B cell (primary cell): ENCODE measurements around the gene EDNRA. TPM values are rescaled to one million over a fixed set of nuclear protein-coding genes. Genes with fewer than 3 reads are reported as not detected.

Source experiments
- ATAC-seq: fragments of 200-7000 bp; cut with Tn5 transposase; one replicate; pipeline ENCODE4 v1.10.0; 2021; ENCODE audit warnings: low read depth, mild to moderate bottlenecking, moderate number of reproducible peaks, moderate library complexity
- CTCF ChIA-PET: fragments of 350-600 bp; sonication (Branson Sonifier 250); formaldehyde crosslinking; loops from one replicate; lab custom pipeline; 2021; ENCODE audit warnings: antibody characterized with exemption, inconsistent platforms; lab: Charles Lee
- POLR2A ChIA-PET: fragments of 350-600 bp; sonication (Branson Sonifier 250); formaldehyde crosslinking; loops from one replicate; lab custom pipeline; 2021; ENCODE audit warnings: antibody characterized with exemption; lab: Charles Lee
- DNase-seq: peaks from one replicate; pipeline ENCODE4 v3.0.0; 2013
- H2AFZ ChIP-seq: 2 replicates; pipeline ENCODE4 v1.6.1; 2012; ENCODE audit warnings: mild to moderate bottlenecking, low read depth, low read length; ENCODE audit not compliant: insufficient read depth, poor library complexity, severe bottlenecking
- H3K27ac ChIP-seq, 2 donors: 1 replicate in 1 of 2; 2 replicates in 1 of 2; pipeline ENCODE4 v1.5.1; 2012 to 2013; ENCODE audit warnings: low read length in 2 of 2, mild to moderate bottlenecking in 2 of 2, moderate library complexity in 1 of 2
- H3K27me3 ChIP-seq, 4 experiments: fragments of 200-600 bp in 1 of 4; sonication (generic) in 1 of 4; replicated peaks in 1 of 4; 1 replicate in 2 of 4; 2 replicates in 2 of 4; pipeline versions ENCODE4 v1.6.1 to v1.7.0; 2013 to 2016; ENCODE audit warnings: low read length in 3 of 4, mild to moderate bottlenecking in 2 of 4, mixed read lengths in 1 of 4, moderate library complexity in 1 of 4; ENCODE audit not compliant: insufficient read depth in 4 of 4, control insufficient read depth in 3 of 4; ENCODE audit errors: control extremely low read depth in 1 of 4
- H3K36me3 ChIP-seq, 2 experiments: replicated peaks in 1 of 2; 1 replicate in 1 of 2; 2 replicates in 1 of 2; pipeline versions ENCODE4 v1.6.1 to v1.7.1; 2013; ENCODE audit warnings: low read length in 1 of 2; ENCODE audit not compliant: insufficient read depth in 2 of 2, control insufficient read depth in 1 of 2; ENCODE audit errors: control extremely low read depth in 1 of 2, extremely low read depth in 1 of 2
- H3K4me1 ChIP-seq, 2 donors: fragments of 200-600 bp in 1 of 2; sonication (generic) in 1 of 2; 1 replicate in 1 of 2; 2 replicates in 1 of 2; pipeline versions ENCODE4 v1.5.1 to v1.6.1; 2013 to 2017; ENCODE audit warnings: low read length in 2 of 2; ENCODE audit not compliant: control insufficient read depth in 2 of 2, insufficient read depth in 2 of 2
- H3K4me2 ChIP-seq: replicated peaks from 2 replicates; pipeline ENCODE3; 2012; ENCODE audit warnings: mild to moderate bottlenecking, low read depth, low read length; ENCODE audit not compliant: poor library complexity, severe bottlenecking
- H3K4me3 ChIP-seq, 5 experiments: fragments of 200-600 bp in 1 of 5; sonication (generic) in 1 of 5; 1 replicate in 3 of 5; 2 replicates in 2 of 5; pipeline versions ENCODE4 v1.5.1 to v1.7.0; 2011 to 2016; ENCODE audit warnings: low read length in 4 of 5, mild to moderate bottlenecking in 4 of 5, low read depth in 2 of 5, control low read depth in 1 of 5, moderate library complexity in 1 of 5; ENCODE audit not compliant: insufficient read depth in 1 of 5; ENCODE audit errors: control extremely low read depth in 1 of 5, extremely low read depth in 1 of 5
- H3K79me2 ChIP-seq: fragments of 200-600 bp; sonication (generic); one replicate; pipeline ENCODE4 v1.6.0; 2016; ENCODE audit warnings: low read length; ENCODE audit not compliant: control insufficient read depth, insufficient read depth
- H3K9ac ChIP-seq: fragments of 200-600 bp; sonication (generic); 2 replicates; pipeline ENCODE4 v1.6.1; 2017; ENCODE audit warnings: mild to moderate bottlenecking, low read length, moderate library complexity
- H3K9me3 ChIP-seq, 3 donors: one replicate each; pipeline versions ENCODE4 v1.6.1 to v1.7.1; 2013; ENCODE audit warnings: low read length in 2 of 3; ENCODE audit not compliant: control insufficient read depth in 2 of 3, insufficient read depth in 1 of 3; ENCODE audit errors: control extremely low read depth in 1 of 3
- H4K20me1 ChIP-seq: 2 replicates; pipeline ENCODE4 v1.6.0; 2012; ENCODE audit warnings: mild to moderate bottlenecking, low read length; ENCODE audit not compliant: insufficient read depth, control insufficient read depth, poor library complexity, severe bottlenecking
- H3K27ac Mint-ChIP-seq: one replicate; pipeline ENCODE4 v1.8.0; 2021; ENCODE audit warnings: mixed read lengths
- H3K27me3 Mint-ChIP-seq: one replicate; pipeline ENCODE4 v1.8.0; 2021; ENCODE audit warnings: mixed read lengths
- H3K4me1 Mint-ChIP-seq: one replicate; pipeline ENCODE4 v1.8.0; 2021; ENCODE audit warnings: mixed read lengths
- H3K4me3 Mint-ChIP-seq: one replicate; pipeline ENCODE4 v1.8.0; 2021; ENCODE audit warnings: mixed read lengths
- H3K9me3 Mint-ChIP-seq: one replicate; pipeline ENCODE4 v1.8.0; 2022; ENCODE audit warnings: mixed read lengths; ENCODE audit not compliant: insufficient read depth
- EZH2 ChIP-seq: IDR thresholded peaks from 2 replicates; pipeline ENCODE4 v1.6.1; 2012; ENCODE audit warnings: borderline replicate concordance, low read depth, mild to moderate bottlenecking, moderate library complexity, low read length; ENCODE audit not compliant: insufficient read depth, poor library complexity, severe bottlenecking
- WGBS: methylation state at CpG from one replicate; pipeline ENCODE4 v1.1.5; 2013; ENCODE audit warnings: missing lambda C conversion rate; ENCODE audit not compliant: insufficient coverage; 5-methylcytosine and 5-hydroxymethylcytosine counted together
- intact Hi-C: fragments of 100-400 bp; cut with micrococcal nuclease; formaldehyde crosslinking; loops from one replicate; pipeline ENCODE4 v1.10.0; 2022
- polyA plus RNA-seq: library from polyadenylated mRNA; depleted of rRNA; stranded (reverse); fragments of >200 nt; gene quantifications from 2 replicates; pipeline ENCODE4 v1.2.3, GENCODE V29; 2012
- total RNA-seq, 2 donors: library from RNA; stranded (reverse); fragments of 120-200 nt in 1 of 2; gene quantifications; 1 replicate in 1 of 2; 2 replicates in 1 of 2; pipeline versions ENCODE4 v1.2.3 to v1.2.4, GENCODE V29; 2013 to 2022
- TF ChIP-seq, protein P1 (sequence below): fragments of 200-600 bp; IDR thresholded peaks from one replicate; pipeline ENCODE4 v1.8.0; 2022; ENCODE audit warnings: antibody characterized with exemption, mild to moderate bottlenecking

Gene EDNRA
- total and polyA plus RNA-seq, 2 donors (not counting 1 experiment from before 2014, with no cell fraction given) = not detected

GRCh38 chr4:147491086-147491485 is 10.2 kb downstream of the EDNRA start:
- WGBS = 80% methylated on average over 1 of the region's 2 CpGs
- DNase-seq (no peak), ATAC-seq (no peak)
- Mint-ChIP-seq H3K4me1 (no peaks in the 10 kb centered on the region), H3K27me3 (peaks cover 3% of the 10 kb centered on the region), H3K9me3 (peaks cover 4% of the 10 kb centered on the region), H3K27ac (no peak overlapping the region), H3K4me3 (no peak overlapping the region)
- no peaks in the 10 kb centered on the region for H3K4me1 ChIP-seq
- H3K27me3 ChIP-seq = peaks cover 0 to 4% (median 0%) of the 10 kb centered on the region in 4 experiments
- no peak overlapping the region for H3K4me3 ChIP-seq
- no peak overlapping the region for H3K9ac ChIP-seq
- H3K36me3 ChIP-seq = no peaks in the 10 kb centered on the region
- no peak overlapping the region for H2AFZ ChIP-seq
- no peaks in the 10 kb centered on the region for H3K9me3 ChIP-seq
- no peak for TF ChIP-seq EZH2
- TF ChIP-seq, protein P1, sequence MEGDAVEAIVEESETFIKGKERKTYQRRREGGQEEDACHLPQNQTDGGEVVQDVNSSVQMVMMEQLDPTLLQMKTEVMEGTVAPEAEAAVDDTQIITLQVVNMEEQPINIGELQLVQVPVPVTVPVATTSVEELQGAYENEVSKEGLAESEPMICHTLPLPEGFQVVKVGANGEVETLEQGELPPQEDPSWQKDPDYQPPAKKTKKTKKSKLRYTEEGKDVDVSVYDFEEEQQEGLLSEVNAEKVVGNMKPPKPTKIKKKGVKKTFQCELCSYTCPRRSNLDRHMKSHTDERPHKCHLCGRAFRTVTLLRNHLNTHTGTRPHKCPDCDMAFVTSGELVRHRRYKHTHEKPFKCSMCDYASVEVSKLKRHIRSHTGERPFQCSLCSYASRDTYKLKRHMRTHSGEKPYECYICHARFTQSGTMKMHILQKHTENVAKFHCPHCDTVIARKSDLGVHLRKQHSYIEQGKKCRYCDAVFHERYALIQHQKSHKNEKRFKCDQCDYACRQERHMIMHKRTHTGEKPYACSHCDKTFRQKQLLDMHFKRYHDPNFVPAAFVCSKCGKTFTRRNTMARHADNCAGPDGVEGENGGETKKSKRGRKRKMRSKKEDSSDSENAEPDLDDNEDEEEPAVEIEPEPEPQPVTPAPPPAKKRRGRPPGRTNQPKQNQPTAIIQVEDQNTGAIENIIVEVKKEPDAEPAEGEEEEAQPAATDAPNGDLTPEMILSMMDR = no peak
- H3K27ac ChIP-seq = no peak overlapping the region
- CTCF ChIA-PET = no interaction called here
- POLR2A ChIA-PET = no interaction called here
- no peaks in the 10 kb centered on the region for H4K20me1 ChIP-seq
- H3K79me2 ChIP-seq = no peaks in the 10 kb centered on the region
- H3K4me2 ChIP-seq = no peak overlapping the region
- intact Hi-C loops = no loop called here

GRCh38 chr4:147492306-147492705 is 11.4 kb downstream of the EDNRA start:
- DNase-seq (no peak), ATAC-seq (no peak)
- H3K4me3 Mint-ChIP-seq = no peak overlapping the region
- no peaks in the 10 kb centered on the region for H3K4me1 ChIP-seq
- H3K4me2 ChIP-seq = no peak overlapping the region
- H2AFZ ChIP-seq = no peak overlapping the region
- no peaks in the 10 kb centered on the region for H3K36me3 ChIP-seq
- no peaks in the 10 kb centered on the region for H3K4me1 Mint-ChIP-seq
- H3K27ac Mint-ChIP-seq = no peak overlapping the region
- H3K27me3 ChIP-seq = peaks cover 0 to 4% (median 0%) of the 10 kb centered on the region in 4 experiments
- WGBS = no CpG with 5 or more reads among the region's 2 CpGs
- ChIA-PET POLR2A (no interaction called here), CTCF (no interaction called here)
- H3K27me3 Mint-ChIP-seq = peaks cover 3% of the 10 kb centered on the region
- no peaks in the 10 kb centered on the region for H4K20me1 ChIP-seq
- H3K9me3 Mint-ChIP-seq = peaks cover 4% of the 10 kb centered on the region
- no peaks in the 10 kb centered on the region for H3K79me2 ChIP-seq
- H3K9ac ChIP-seq = no peak overlapping the region
- no peak overlapping the region for H3K4me3 ChIP-seq
- no peak overlapping the region for H3K27ac ChIP-seq
- no peak for TF ChIP-seq EZH2
- TF ChIP-seq, protein P1 = no peak
- intact Hi-C loops = no loop called here
- no peaks in the 10 kb centered on the region for H3K9me3 ChIP-seq
